Fibroblast of lung (primary cell): ENCODE data around the gene ZCCHC2.

ENCODE experiments used
- EZH2 ChIP-seq: IDR thresholded peaks from 2 replicates; pipeline ENCODE4 v1.5.1; 2012; ENCODE audit warnings: low read length, control low read depth, mild to moderate bottlenecking; ENCODE audit errors: missing control alignments
- TF ChIP-seq, protein P1 (sequence below), 2 donors: IDR thresholded peaks in 1 of 2; conservative IDR thresholded peaks in 1 of 2; 1 replicate in 1 of 2; 2 replicates in 1 of 2; pipeline ENCODE4 v1.5.1; 2011 to 2012; ENCODE audit warnings: low read length in 2 of 2, control low read depth in 1 of 2, inconsistent platforms in 1 of 2, low read depth in 1 of 2, mild to moderate bottlenecking in 1 of 2

DNA sequence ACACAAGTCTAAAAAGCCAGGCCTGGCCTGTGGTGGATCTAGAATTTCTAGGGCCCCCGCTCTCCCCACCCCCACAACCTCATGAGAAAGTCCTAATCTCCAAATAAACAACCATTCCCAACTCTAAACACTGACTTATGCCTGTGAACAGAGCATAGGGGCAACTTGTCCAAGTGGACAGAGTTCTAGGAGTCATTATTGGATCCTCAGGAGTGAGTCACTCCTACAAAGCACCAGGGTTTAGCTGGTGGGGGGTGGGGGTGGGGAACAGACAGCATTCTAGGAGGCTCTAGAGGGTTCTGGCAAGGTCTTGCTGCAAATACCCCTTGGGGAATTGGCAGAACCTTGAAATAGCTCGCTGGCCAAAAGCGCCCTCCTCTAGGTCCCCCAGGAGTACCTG lies 83.3 kb downstream of the ZCCHC2 start:
- TF ChIP-seq, protein P1, sequence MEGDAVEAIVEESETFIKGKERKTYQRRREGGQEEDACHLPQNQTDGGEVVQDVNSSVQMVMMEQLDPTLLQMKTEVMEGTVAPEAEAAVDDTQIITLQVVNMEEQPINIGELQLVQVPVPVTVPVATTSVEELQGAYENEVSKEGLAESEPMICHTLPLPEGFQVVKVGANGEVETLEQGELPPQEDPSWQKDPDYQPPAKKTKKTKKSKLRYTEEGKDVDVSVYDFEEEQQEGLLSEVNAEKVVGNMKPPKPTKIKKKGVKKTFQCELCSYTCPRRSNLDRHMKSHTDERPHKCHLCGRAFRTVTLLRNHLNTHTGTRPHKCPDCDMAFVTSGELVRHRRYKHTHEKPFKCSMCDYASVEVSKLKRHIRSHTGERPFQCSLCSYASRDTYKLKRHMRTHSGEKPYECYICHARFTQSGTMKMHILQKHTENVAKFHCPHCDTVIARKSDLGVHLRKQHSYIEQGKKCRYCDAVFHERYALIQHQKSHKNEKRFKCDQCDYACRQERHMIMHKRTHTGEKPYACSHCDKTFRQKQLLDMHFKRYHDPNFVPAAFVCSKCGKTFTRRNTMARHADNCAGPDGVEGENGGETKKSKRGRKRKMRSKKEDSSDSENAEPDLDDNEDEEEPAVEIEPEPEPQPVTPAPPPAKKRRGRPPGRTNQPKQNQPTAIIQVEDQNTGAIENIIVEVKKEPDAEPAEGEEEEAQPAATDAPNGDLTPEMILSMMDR (conservative IDR thresholded peaks at IDR 0.05 in 1 of 2, IDR thresholded peaks at IDR 0.05 in 1 of 2; ENCODE audit: low read depth in 1 of 2, low read length in 2 of 2), result no peak
- no peak for TF ChIP-seq EZH2
